Ovary (tissue), 3 donors: ENCODE measurements around the gene MAML2.

ENCODE experiments used
- EP300 ChIP-seq: sonication (generic); formaldehyde crosslinking; IDR thresholded peaks from one replicate; pipeline ENCODE4 v1.6.1; 2017; ENCODE audit warnings: antibody characterized with exemption
- TF ChIP-seq, protein P1 (sequence below), 3 donors: fragments of 450-650 bp in 2 of 3; fragments of 200-600 bp in 1 of 3; IDR thresholded peaks; one replicate each; pipeline versions ENCODE4 v1.5.1 to v1.8.0; 2016 to 2022; ENCODE audit warnings: antibody characterized with exemption in 3 of 3, mild to moderate bottlenecking in 1 of 3
- donor health status: DM: no; HTN: no; CAD: no.

DNA sequence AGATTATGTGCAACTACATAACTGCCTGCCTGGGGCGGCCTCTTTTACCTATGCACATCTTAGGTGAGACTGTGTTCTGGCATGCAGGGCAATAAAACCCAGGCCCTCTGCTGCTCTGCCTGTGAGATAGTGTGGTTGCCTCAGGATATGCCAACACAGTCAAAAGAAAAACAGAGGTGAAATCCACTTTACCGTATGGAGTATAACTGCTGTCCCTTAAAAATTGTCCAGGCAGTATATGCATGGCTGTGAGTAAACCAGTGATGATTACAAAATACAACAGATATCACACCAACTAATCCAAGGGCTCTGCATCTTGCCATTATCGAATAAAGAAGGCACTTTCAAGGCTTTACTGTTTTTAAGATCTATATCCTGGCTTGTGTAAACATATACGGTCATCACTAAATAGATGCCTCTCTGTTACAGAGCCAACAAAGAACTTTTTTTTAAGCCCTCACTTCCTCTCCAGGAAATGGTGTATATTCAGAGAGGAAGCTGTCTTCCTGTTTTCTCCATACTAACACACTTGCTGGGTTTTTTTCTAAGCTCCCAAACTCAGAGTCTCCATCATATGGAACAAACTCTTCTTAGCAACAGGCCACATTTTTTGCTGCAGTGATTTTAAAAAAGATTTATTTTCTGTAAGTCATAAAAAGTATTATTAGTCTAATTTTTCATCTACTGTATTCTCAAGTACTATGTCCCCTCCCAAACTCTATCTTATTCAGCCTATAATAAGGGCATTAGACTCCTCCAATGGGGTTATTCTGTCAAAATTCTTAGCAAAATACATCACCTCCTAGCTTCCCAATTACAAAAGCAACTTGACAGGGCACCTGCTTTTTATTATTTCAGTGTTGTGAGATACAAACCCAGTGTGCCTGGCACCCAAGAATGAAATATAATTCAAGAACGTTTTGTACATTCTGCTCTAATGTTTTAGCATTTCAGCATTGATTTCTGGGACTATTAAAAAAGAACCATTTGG lies 135.2 kb downstream of the MAML2 start:
- no peak for TF ChIP-seq EP300
- TF ChIP-seq, protein P1, sequence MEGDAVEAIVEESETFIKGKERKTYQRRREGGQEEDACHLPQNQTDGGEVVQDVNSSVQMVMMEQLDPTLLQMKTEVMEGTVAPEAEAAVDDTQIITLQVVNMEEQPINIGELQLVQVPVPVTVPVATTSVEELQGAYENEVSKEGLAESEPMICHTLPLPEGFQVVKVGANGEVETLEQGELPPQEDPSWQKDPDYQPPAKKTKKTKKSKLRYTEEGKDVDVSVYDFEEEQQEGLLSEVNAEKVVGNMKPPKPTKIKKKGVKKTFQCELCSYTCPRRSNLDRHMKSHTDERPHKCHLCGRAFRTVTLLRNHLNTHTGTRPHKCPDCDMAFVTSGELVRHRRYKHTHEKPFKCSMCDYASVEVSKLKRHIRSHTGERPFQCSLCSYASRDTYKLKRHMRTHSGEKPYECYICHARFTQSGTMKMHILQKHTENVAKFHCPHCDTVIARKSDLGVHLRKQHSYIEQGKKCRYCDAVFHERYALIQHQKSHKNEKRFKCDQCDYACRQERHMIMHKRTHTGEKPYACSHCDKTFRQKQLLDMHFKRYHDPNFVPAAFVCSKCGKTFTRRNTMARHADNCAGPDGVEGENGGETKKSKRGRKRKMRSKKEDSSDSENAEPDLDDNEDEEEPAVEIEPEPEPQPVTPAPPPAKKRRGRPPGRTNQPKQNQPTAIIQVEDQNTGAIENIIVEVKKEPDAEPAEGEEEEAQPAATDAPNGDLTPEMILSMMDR (IDR thresholded peaks at IDR 0.05), result no peak
